DND-41 (cell line): Measurements from ENCODE around the gene RNF183.

Source experiments
- ATAC-seq: fragments of 200-7000 bp; cut with Tn5 transposase; 3 replicates; pipeline ENCODE4 v1.9.1; 2021; ENCODE audit warnings: low read depth; ENCODE audit not compliant: insufficient read depth
- DNase-seq: peaks from one replicate; pipeline ENCODE4 v3.0.0-alpha.2; 2020
- H2AFZ ChIP-seq: 2 replicates; pipeline ENCODE4 v1.6.0; 2012; ENCODE audit warnings: low read depth, low read length
- H3K27ac ChIP-seq: 2 replicates; pipeline ENCODE4 v1.5.1; 2012; ENCODE audit warnings: low read length, inconsistent platforms
- H3K27me3 ChIP-seq: fragments of 200-600 bp; sonication (generic); 2 replicates; pipeline ENCODE4 v1.6.0; 2012; ENCODE audit warnings: low read length, mild to moderate bottlenecking, inconsistent platforms; ENCODE audit not compliant: insufficient read depth, poor library complexity
- H3K36me3 ChIP-seq: 2 replicates; pipeline ENCODE4 v1.5.1; 2012; ENCODE audit warnings: low read length, inconsistent platforms; ENCODE audit not compliant: insufficient read depth
- H3K4me1 ChIP-seq: 2 replicates; pipeline ENCODE4 v1.5.1; 2012; ENCODE audit warnings: mild to moderate bottlenecking, low read length; ENCODE audit not compliant: insufficient read depth
- H3K4me2 ChIP-seq: 2 replicates; pipeline ENCODE4 v1.6.0; 2012; ENCODE audit warnings: mild to moderate bottlenecking, moderate library complexity, low read length, inconsistent platforms; ENCODE audit not compliant: insufficient read depth
- H3K4me3 ChIP-seq, 2 experiments: fragments of 200-600 bp in 1 of 2; shearing (Covaris generic) in 1 of 2; 2 replicates each; pipeline ENCODE4 v1.5.1; 2012 to 2016; ENCODE audit warnings: inconsistent platforms in 2 of 2, low read length in 2 of 2, mild to moderate bottlenecking in 2 of 2, low read depth in 1 of 2, moderate library complexity in 1 of 2
- H3K79me2 ChIP-seq: 2 replicates; pipeline ENCODE4 v1.6.0; 2012; ENCODE audit warnings: low read length, inconsistent platforms; ENCODE audit not compliant: insufficient read depth
- H3K9ac ChIP-seq: 2 replicates; pipeline ENCODE4 v1.6.0; 2012; ENCODE audit warnings: low read depth, mild to moderate bottlenecking, inconsistent platforms, low read length, moderate library complexity
- H3K9me3 ChIP-seq: 2 replicates; pipeline ENCODE4 v1.5.1; 2012; ENCODE audit warnings: low read length, moderate library complexity, mild to moderate bottlenecking, inconsistent platforms; ENCODE audit not compliant: insufficient read depth, severe bottlenecking
- H4K20me1 ChIP-seq: 2 replicates; pipeline ENCODE4 v1.6.0; 2012; ENCODE audit warnings: low read length; ENCODE audit not compliant: insufficient read depth
- CTCF ChIP-seq: IDR thresholded peaks from 2 replicates; pipeline ENCODE4 v1.5.1; 2012; ENCODE audit warnings: borderline replicate concordance, low read length, moderate library complexity, mild to moderate bottlenecking; ENCODE audit not compliant: poor library complexity, severe bottlenecking; ENCODE audit errors: extremely low read depth
- EZH2 ChIP-seq: IDR thresholded peaks from 3 replicates; pipeline ENCODE4 v1.6.1; 2012; ENCODE audit warnings: borderline replicate concordance, low read depth, mild to moderate bottlenecking, moderate library complexity, low read length, inconsistent platforms; ENCODE audit not compliant: severe bottlenecking

The RNF183 gene

GRCh38 chr9:113317777-113318176 is 14.6 kb upstream of the RNF183 start:
- H3K9me3 ChIP-seq, result no peaks in the 10 kb centered on the region
- H3K4me2 ChIP-seq, result no peak overlapping the region
- ATAC-seq, result no peak
- no peaks in the 10 kb centered on the region for H3K36me3 ChIP-seq
- no peak overlapping the region for H3K4me3 ChIP-seq
- H3K4me1 ChIP-seq, result no peaks in the 10 kb centered on the region
- H2AFZ ChIP-seq, result no peak overlapping the region
- H3K79me2 ChIP-seq, result no peaks in the 10 kb centered on the region
- H3K9ac ChIP-seq, result no peak overlapping the region
- no peak for DNase-seq
- TF ChIP-seq EZH2 (no peak), CTCF (no peak)
- H3K27ac ChIP-seq, result no peak overlapping the region
- no peaks in the 10 kb centered on the region for H3K27me3 ChIP-seq
- no peaks in the 10 kb centered on the region for H4K20me1 ChIP-seq

GRCh38 chr9:113316030-113316429 is 12.9 kb upstream of the RNF183 start:
- ATAC-seq, result no peak
- no peaks in the 10 kb centered on the region for H3K36me3 ChIP-seq
- no peaks in the 10 kb centered on the region for H3K4me1 ChIP-seq
- no peaks in the 10 kb centered on the region for H3K27me3 ChIP-seq
- H3K9me3 ChIP-seq, result no peaks in the 10 kb centered on the region
- H2AFZ ChIP-seq, result no peak overlapping the region
- TF ChIP-seq CTCF, result no peak
- no peak for TF ChIP-seq EZH2
- H3K79me2 ChIP-seq, result no peaks in the 10 kb centered on the region
- DNase-seq, result no peak
- H4K20me1 ChIP-seq, result no peaks in the 10 kb centered on the region
- H3K4me3 ChIP-seq, result no peak overlapping the region
- no peak overlapping the region for H3K9ac ChIP-seq
- H3K4me2 ChIP-seq, result no peak overlapping the region
- H3K27ac ChIP-seq, result no peak overlapping the region

GRCh38 chr9:113315231-113315630 is 12.1 kb upstream of the RNF183 start:
- Histone ChIP-seq H3K4me2 (no peak overlapping the region), H3K4me3 (no peak overlapping the region), H3K9me3 (no peaks in the 10 kb centered on the region), H4K20me1 (no peaks in the 10 kb centered on the region), H3K27ac (no peak overlapping the region), H2AFZ (no peak overlapping the region), H3K4me1 (no peaks in the 10 kb centered on the region), H3K9ac (no peak overlapping the region), H3K79me2 (no peaks in the 10 kb centered on the region), H3K36me3 (no peaks in the 10 kb centered on the region), H3K27me3 (no peaks in the 10 kb centered on the region)
- TF ChIP-seq EZH2 (no peak), CTCF (no peak)
- ATAC-seq, result no peak
- no peak for DNase-seq

GRCh38 chr9:113313261-113313660 is 10.1 kb upstream of the RNF183 start:
- no peak for DNase-seq
- no peak for ATAC-seq
- no peaks in the 10 kb centered on the region for H3K4me1 ChIP-seq
- H3K27me3 ChIP-seq, result no peaks in the 10 kb centered on the region
- no peaks in the 10 kb centered on the region for H3K9me3 ChIP-seq
- no peaks in the 10 kb centered on the region for H3K79me2 ChIP-seq
- H2AFZ ChIP-seq, result no peak overlapping the region
- no peak overlapping the region for H3K4me3 ChIP-seq
- no peaks in the 10 kb centered on the region for H3K36me3 ChIP-seq
- H3K27ac ChIP-seq, result no peak overlapping the region
- no peak overlapping the region for H3K9ac ChIP-seq
- H3K4me2 ChIP-seq, result no peak overlapping the region
- TF ChIP-seq CTCF (no peak), EZH2 (no peak)
- no peaks in the 10 kb centered on the region for H4K20me1 ChIP-seq
